ENCODE results near the gene ANLN.

- TF ChIP-seq CTCF (IDR thresholded peaks at IDR 0.05) (no peak), POLR2A (IDR thresholded peaks at IDR 0.05) (no peak)
Measured at GRCh38 chr7:36475011-36475342, 85.3 kb downstream of the ANLN start.

Data from Peyer's patch (tissue), 4 donors.